Adrenal gland (tissue), 5 donors: ENCODE measurements around the gene METTL5.
"Not testable (repeated sequence)": the region's sequence is repeated elsewhere in the genome, so short reads cannot be mapped to it uniquely, and the experiment has no call there.

ENCODE experiments used
- POLR2A ChIP-seq, 2 donors: fragments of 450-650 bp; IDR thresholded peaks; one replicate each; pipeline ENCODE4 v1.6.1; 2017; ENCODE audit warnings: antibody characterized with exemption in 2 of 2, mild to moderate bottlenecking in 2 of 2, moderate library complexity in 1 of 2
- TF ChIP-seq, protein P1 (sequence below), 6 experiments: fragments of 450-650 bp in 4 of 6; fragments of 200-600 bp in 2 of 6; sonication (generic) in 1 of 6; IDR thresholded peaks; 1 replicate in 5 of 6; 2 replicates in 1 of 6; pipeline versions ENCODE4 v1.5.1 to v1.8.0; 2016 to 2021; ENCODE audit warnings: antibody characterized with exemption in 6 of 6, mild to moderate bottlenecking in 2 of 6, moderate library complexity in 1 of 6
- donor health status: DM: no; HTN: no; CAD: no.

- TF ChIP-seq, protein P1, sequence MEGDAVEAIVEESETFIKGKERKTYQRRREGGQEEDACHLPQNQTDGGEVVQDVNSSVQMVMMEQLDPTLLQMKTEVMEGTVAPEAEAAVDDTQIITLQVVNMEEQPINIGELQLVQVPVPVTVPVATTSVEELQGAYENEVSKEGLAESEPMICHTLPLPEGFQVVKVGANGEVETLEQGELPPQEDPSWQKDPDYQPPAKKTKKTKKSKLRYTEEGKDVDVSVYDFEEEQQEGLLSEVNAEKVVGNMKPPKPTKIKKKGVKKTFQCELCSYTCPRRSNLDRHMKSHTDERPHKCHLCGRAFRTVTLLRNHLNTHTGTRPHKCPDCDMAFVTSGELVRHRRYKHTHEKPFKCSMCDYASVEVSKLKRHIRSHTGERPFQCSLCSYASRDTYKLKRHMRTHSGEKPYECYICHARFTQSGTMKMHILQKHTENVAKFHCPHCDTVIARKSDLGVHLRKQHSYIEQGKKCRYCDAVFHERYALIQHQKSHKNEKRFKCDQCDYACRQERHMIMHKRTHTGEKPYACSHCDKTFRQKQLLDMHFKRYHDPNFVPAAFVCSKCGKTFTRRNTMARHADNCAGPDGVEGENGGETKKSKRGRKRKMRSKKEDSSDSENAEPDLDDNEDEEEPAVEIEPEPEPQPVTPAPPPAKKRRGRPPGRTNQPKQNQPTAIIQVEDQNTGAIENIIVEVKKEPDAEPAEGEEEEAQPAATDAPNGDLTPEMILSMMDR (IDR thresholded peaks at IDR 0.05) = not testable (repeated sequence)
- not testable (repeated sequence) for TF ChIP-seq POLR2A (IDR thresholded peaks at IDR 0.05)
These were observed 7.7 kb downstream of the METTL5 start for GRCh38 chr2:169816961-169817360.
